HG03066 (cell line): ENCODE results near the gene PRCC.

ENCODE experiments used
- ATAC-seq: cut with Tn5 transposase; IDR thresholded peaks from one replicate; pipeline ENCODE4 v1.9.1; 2021; ENCODE audit warnings: low read depth; ENCODE audit not compliant: unreplicated experiment

PRCC gene

DNA sequence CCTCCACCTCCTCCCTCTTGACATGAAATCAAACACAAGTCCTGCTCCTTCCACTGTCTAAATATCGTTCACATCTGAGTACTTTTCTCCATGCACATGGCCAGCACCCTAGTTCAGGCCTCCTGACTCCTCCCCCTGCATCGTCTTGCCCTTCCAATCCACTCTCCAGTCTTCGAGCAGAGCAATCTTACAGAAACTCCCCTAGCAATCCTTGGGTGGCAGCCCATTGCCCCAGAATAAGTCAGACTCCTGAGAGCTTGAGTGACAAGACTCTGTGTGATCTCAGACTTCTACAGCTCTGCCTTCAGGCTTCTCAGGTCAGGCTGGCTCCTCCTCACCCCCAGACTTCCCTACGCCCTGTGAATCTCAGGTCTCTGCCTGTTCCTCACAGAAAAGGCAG lies 43.8 kb downstream of the PRCC start:
- ATAC-seq, result no peak

DNA sequence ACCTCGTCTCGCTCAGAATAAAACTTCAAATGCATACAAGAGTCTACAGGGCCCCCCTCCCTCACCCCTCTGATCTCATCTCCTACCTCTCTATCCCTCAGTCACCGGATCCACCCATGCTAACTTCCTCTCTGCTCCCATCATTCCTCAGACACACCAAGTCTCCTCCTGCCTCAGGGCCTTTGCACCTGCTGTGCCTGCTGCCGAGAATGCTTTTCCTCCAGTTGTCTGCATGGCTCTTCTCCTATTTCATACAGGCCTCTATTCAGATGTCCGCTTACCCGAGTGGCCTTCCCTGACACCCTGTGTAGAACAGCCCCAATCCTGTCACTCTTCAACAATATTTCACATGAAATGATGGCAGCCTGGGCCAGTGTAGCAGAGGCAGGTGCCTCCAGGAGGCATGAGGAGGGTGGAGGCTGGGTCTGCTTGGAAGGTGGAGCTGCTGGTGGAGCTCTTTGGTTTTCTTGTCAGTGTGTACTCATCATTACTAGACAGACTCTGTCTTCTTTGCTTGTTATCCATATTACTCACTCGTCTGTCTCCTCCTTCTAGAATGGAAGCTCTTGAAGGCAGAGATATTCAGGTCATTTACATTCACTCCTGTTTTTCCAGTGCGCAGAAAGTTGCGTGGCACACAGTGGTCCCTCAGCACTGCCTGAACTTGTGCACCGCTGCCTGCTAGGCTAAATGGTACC lies 45.1 kb downstream of the PRCC start:
- ATAC-seq, result no peak

DNA sequence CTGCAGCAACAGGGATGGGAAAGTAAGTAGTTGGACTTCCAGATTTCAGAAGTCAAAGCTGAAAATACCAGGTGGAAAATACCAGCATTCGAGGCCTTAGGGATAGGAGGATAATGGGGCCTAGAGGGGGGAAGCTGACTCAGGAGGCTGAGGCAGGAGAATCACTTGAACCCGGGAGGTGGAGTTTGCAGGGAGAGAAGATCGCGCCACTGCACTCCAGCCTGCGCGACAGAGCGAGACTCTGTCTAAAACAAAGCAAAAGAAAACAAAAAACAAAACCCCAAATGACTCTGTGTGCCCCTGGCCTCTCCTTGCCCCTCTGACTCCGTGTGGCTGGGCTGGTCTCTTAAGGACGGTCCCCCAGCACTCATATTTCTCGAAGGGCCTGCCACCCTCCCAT lies 46.0 kb downstream of the PRCC start:
- ATAC-seq, result no peak

DNA sequence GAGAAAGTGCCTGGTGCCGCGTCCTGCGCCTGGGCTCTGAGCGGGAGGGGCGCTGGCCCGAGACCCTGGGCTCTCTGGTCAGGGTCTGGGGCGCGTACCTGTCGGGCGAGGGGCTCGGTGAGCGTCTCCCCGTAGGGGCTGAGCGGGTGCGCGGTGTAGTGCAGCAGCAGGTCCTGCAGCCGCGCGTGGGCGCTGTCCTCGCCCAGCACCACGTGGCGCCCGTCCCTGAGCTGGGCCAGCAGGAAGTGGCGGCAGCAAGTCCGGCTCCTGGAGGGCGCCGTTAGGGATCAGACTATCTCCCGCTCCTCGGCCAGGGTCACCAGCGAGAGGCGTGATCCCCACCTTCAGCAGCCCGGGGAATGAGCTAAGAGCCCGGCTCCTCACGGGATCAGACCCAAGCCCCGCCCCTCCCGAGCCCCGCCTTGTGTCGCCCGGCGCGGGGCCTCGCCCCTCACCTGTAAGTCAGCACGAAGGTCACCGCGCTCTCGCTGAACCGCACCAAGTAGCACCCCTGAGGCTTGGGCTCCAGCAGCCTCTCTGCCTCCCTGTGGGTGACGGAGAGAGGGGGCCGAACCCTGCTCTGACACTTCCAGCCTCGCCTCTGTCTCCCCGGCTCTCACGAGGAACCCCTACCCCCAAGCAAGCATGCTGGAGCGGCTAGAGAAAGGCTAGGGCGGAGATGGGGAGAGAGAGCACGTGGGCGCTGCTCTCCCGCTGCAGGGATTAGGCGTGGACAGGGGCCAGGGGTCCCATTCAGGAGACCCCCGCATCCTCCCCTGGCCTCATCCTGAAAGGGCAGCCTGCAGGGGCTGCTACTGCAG lies 46.6 kb downstream of the PRCC start:
- no peak for ATAC-seq

DNA sequence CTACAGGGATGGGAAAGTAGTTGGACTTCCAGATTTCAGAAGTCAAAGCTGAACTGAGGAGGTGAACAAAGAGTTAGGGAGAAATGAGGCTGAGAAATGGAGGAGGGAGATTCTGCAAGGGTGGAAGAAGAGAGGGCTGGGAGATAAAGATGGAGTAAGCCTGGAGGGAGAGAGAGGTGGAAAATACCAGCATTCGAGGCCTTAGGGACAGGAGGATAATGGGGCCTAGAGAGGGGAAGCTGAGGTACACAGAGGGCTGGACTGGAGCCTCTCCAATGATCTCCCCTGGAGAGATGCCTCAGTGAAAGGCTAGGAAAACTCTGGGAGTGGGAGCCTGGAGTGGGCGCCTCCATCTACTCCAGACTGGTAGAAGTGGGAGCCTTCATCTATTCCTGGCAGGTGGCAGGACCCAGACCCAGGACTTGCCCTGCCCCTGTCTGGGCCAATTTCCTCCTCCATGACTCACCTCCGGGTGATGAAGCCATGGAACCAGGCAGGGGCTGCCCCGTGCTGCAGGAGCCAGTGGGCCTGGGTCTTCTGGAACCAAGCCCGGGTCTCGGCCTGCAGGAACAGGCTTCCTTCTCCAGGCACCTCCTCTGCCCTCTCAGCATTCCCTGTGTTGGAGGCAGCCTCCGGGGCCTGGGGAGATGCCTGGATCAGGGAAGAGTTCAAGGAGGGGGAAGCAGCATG lies 47.4 kb downstream of the PRCC start:
- no peak for ATAC-seq

DNA sequence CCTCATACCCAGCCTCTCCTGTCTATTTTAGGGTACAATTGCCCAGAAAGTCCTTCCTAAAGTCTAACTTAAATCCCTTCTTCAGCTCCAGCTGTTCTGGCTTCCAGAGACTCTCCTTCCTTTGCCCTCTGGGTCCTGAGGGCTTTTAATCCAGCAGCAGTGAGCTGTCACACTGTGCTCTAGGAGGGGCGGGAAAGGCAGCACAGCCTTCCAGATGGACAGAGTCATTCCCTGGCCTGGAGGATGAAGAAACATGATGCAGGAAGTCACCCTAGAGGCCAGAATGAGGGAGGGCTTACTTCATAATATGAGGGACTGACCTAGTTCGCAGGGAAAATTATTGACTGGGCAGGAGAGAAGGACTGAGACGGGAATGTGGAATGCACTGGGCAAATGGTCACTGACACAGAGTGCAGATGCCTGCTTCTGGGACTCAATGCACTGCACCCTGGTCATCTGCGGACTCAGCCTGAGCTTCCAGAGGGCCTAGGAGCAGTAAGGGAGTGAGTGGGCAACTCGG lies 48.0 kb downstream of the PRCC start:
- ATAC-seq, result no peak

DNA sequence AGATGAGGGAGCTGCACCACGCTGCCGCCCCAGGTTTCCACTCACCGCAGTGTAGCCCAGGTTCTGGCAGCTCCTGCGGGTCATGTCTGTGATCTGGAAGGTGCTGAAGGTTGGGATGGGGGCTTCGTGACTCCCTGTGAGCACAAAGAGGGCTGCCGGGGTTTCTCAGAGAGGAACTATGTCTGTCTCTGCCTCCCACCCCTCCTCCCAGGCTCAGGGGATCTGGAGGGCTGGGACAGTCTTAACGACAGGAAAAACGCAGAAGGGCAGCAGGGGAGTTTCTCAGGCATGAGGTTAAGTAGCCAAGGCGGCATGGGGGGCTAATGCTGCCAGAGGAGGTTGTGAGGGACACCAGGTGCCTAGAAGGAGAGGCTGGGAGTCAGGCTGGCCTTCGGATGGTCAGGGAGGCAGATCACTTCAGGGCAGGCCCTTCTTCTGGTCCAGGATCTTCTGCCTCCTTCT lies 48.7 kb downstream of the PRCC start:
- ATAC-seq, result no peak

DNA sequence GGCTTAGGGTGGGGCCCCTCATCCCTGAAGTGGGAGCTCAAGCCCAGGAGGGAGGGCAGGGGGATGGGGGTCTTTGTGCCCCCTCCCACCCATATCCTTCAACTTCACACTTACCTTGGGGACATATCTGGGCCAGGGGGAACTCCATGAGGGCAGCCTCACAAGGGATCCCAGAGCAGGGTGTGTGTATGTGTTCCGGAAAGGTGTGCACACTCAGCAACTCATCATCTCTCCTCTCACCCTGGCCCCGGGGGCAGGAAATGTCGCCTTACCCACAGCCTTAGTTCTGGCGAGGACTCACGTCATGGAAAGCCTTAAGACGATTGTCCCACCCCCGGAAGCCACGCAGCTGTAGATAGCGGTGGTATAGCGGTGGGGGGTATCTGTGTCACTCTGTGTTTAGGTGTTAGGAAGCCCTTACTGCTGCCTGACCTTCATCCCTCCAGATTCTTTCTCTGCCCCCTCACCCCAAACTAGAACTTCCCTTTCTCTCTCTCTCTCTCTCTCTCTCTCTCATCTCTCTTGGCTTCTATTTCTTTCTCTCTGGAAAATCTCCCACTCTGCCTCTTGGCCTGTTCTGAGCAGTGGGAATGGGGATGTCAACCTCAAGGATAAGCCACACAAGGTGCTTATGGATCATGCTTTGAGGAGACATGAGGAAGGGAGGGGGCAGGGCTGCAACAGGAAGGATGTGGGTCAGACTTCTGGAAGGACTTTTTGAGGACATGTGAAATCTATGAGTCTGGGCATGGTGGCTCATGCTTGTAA lies 49.4 kb downstream of the PRCC start, which contains the start of gene SH2D2A:
SH2D2A (minus strand) TSS at position 288 of the 768 bp plus-strand sequence; CDS start at position 148, 140 bp downstream.
- ATAC-seq, result peak; percentile 89

DNA sequence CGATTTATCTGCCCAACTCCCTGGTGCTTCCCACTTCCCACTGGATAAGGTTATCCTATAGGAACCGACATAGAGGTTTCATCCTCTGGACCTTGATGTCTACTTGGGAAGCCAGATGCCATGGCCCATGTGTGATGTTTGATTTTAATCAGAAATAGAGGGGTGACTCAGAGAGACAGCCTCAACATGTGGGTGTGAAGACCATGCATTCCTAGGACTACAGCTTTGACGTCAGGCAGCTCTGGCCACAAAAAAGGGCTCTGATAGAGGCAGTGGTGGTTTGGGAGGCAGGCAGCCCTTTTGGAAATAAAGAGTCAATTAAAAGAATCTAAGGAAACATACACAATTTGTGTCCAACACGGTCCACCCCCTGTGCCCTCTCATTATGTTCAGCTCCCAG lies 54.5 kb downstream of the PRCC start:
- no peak for ATAC-seq

DNA sequence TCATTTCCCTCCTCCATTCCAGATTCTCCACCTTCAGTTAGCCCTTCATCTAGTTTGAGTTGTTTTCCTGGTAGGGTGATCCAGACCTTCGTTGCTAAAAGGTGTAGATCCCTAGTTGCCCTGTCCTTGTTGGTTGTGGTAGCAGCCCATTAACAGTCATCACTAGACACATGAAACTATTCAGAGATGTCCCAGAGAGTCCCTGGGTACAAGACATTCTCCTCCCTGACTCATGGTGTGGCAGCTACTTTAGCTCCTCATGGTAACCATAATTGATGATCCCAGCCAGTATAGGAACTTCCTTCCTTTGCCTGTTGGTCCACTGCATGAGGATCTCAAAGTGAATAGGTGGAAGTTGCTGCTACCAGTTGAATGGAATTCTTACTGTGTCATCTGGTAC lies 55.3 kb downstream of the PRCC start:
- ATAC-seq, result no peak

DNA sequence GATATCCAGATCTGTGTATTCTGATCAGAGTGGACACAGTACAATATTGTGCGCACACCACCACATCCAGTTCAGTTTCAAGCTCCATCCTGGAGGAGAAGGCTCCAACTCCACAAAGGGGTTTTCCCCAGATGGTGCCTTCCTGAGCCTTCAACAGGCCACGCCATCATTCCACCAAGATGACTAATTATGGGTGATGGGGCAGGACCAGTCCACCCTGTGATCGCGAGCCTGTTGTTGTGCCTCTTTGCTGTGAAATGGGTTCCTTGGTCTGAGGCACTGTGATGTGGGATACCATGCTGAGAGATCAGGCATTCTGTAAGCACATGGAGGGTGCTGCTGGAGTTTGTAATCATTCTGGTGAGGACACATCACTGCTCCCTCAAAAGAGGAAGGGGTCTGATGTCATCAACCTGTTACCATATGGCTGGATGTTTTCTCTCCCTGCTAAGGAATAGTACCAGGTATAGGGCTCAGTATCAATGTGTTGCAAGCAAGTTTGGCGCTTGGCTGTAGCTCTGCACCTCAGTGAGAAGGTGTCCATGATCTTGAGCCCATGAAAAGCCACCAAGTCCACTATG lies 56.0 kb downstream of the PRCC start:
- no peak for ATAC-seq

DNA sequence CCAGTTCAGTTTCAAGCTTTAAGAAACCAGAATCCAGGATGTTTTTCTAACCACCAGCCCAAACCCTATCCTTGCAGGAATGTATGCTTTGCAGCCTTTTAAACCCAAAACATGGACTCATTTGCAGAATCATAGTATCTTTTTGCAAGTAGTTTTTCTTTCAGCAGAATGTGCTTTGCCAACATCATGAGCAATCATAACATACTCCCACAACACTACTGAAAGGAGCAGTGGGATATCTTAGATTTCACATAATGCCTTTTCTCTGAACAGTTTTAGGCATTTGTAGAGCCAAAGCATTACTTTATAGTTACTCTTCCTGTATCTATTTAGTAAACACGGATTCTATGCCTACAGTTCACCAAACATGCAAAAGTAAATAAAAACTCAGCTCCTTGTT lies 59.3 kb downstream of the PRCC start:
- no peak for ATAC-seq

DNA sequence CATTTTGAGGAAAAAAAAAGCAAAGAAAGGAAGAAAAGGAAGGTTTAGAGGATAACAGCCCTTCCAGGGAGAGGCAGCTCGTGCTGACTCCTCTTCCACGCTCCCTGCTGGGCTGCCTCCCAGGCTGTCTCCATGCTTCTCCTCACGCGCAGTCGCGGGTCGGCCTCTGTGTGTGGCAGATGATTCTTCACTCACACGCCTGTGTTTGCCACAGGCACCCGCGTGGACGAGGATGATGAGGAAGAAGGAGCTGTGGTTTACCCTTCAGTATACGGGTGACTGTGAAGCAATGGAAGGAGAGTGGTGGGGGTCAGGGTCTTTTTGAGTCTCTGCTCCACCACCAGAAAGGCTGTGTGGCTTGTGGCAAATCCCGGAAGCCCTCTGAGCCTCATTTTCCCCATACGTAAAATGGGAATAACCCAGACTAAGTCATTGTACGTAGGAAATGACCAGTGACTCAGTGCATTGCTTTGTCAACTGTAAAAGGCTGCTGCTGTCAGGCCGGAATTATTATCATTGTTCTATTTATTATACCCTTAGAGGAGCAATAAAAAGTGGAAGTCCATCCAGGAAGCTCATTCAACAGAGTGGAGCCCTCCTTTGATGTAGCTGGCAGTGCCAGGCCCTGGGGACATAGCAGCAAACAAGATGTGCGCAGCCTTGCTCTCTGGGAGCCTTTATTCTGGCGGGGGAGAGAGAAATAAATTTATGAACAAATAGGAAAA lies 61.2 kb downstream of the PRCC start:
- no peak for ATAC-seq

DNA sequence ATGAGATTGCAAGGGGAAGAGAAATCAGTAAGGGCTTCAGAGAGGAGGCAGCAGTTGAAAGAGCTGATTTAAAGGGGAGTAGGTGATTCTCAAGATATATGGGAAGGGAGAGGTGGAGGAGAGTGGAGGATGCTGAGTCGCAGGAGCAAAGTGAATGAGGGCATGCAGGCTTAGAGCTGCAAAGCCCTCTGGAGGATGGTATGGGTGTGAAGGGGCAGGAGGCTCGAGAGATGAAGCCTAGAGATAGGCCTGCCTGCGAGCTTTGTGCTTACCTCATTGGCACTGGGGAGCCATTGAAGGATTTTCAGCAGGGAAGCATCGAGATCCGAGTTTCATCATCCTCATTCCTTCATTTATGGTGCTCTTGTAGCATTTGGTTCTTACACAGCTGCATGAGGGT lies 65.1 kb downstream of the PRCC start:
- ATAC-seq, result no peak

DNA sequence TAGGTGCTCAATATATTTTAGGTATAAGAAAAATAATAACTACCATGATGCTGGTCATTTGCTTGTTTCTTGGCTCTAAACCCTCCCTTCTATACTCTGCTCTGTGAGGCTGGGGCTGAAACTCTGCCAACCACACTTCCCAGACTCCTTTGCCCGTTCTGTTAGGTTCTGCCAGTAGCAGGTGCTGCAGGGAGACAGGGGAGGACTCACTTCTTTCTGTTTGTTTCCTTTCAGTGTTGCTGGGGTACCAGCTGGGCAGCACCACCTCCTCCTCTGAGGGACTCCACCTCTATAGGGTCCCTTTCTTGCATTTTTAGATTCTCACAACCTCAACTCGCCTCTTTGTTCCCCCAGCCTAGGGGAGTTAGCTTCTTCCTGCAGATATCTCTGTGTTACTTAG lies 66.3 kb downstream of the PRCC start:
- no peak for ATAC-seq

DNA sequence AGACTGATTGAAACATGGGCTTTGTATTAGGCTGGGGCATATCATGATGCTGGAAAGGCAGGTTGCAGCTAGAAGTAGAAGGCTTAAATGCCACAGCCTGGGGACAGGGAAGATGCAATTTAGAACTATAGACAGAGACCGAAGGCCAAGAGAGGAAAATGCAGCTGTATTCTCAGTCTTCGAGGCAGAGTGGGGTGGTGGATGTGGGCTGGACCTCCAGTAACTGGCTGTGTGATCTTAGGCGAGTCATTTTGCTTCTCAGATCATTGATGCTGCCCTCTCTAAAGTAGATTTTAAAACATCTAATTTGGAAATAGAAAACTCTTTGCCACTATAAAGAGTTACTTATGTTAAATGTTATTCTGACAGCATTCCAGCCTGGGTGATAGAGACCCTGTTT lies 67.0 kb downstream of the PRCC start:
- no peak for ATAC-seq

DNA sequence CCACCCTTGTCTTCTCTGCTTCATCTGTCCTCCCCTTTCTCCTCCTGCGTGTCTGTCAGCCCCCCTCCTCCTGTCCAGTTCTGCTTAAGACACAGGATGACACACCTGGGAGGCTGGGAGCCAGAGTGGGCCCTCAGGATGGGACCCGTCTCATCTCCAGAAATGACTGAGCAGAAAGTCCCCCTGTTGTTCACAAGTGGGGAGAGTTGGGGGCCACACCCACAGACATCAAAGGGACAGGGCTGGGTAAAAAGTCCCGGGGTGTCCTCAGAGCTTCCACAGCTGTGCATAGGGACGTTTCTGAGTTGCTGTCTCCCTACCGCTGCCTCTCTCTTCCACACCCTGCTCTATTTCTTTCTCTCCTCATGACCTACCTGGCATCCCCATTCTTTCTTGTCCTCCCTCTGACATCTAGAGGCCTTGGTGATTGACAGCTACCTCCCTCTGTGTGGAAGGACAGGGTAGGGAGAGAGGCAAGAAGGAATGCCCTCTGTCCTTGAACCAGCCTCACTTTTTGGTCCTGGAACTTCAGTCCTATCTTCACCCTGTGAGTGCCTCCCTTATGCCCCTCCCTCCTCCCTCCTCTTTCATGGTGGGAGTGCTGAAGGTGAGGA lies 68.8 kb downstream of the PRCC start:
- no peak for ATAC-seq

DNA sequence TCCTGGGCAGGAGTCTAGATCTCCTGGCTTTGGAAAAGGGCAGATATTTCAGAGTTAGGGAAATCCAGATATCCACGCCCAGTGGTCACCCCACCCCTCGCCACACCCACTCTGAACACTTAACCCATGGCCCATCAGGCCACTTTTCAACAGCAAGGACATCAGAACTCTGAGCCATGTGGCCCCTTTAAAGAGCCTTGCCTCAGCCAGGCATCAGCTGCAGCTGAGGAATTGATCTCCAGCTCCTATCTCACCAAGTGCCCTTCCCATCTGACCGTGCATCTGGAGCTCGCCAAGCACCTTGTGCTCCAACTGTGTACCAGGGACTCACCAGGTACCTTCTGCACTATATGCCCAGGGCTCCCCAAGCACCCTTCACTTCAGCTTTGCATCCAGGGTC lies 69.6 kb downstream of the PRCC start:
- ATAC-seq, result no peak

DNA sequence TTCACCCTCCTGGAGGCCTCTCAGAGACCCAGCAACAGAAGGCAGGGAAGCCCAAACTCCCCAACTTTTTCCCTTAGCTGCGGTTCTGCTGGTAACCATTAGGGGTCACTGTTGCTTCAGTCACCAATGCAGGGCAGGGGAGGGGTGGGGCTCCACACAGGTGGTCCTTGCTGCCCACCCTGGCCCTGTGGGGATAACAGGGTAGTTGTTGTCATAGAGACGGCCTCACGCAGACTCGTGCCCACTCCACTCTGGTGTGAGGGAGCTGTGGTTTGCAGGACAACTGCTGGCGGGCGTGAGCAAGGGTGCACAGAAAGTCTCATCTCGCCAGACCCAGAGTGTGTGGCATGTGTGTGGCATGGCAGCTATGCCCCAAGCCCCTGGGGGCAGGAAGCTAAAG lies 71.6 kb downstream of the PRCC start:
- ATAC-seq, result no peak
